ENCODE data around the gene NEO1. TPM values are rescaled to one million over a fixed set of nuclear protein-coding genes. Genes with fewer than 3 reads are reported as not detected.

The NEO1 gene
- total RNA-seq, 1 donor, result 60.5 TPM

GRCh38 chr15:73244333-73244732 is 192.1 kb downstream of the NEO1 start:
- TF ChIP-seq CTCF (IDR thresholded peaks at IDR 0.05; ENCODE audit: insufficient read depth, low read depth, low read length), result peak; percentile 23
- H3K4me3 ChIP-seq (ENCODE audit: low read depth, low read length), result no peak overlapping the region
- DNase-seq (ENCODE audit: low read depth), result no peak

- no peak for DNase-seq (ENCODE audit: low read depth)
- H3K4me3 ChIP-seq (ENCODE audit: low read depth, low read length), result no peak overlapping the region
- TF ChIP-seq CTCF (IDR thresholded peaks at IDR 0.05; ENCODE audit: insufficient read depth, low read depth, low read length), result no peak
These were observed 194.2 kb downstream of the NEO1 start for GRCh38 chr15:73246439-73246838.

- no peak for TF ChIP-seq CTCF (IDR thresholded peaks at IDR 0.05; ENCODE audit: insufficient read depth, low read depth, low read length)
- no peak for DNase-seq (ENCODE audit: low read depth)
These were observed 194.6 kb downstream of the NEO1 start for GRCh38 chr15:73246898-73247297.

GRCh38 chr15:73247331-73247730 is 195.1 kb downstream of the NEO1 start:
- no peak overlapping the region for H3K4me3 ChIP-seq (ENCODE audit: low read depth, low read length)
- no peak for DNase-seq (ENCODE audit: low read depth)
- TF ChIP-seq CTCF (IDR thresholded peaks at IDR 0.05; ENCODE audit: insufficient read depth, low read depth, low read length), result no peak

More at GRCh38 chr15:73246898-73247297, 194.6 kb downstream of the NEO1 start:
- H3K4me3 ChIP-seq (ENCODE audit: low read depth, low read length), result no peak overlapping the region

- TF ChIP-seq CTCF (IDR thresholded peaks at IDR 0.05; ENCODE audit: insufficient read depth, low read depth, low read length), result no peak
- no peak for DNase-seq (ENCODE audit: low read depth)
- H3K4me3 ChIP-seq (ENCODE audit: low read depth, low read length), result no peak overlapping the region
These were observed 197.2 kb downstream of the NEO1 start for GRCh38 chr15:73249499-73249898.

- no peak for DNase-seq (ENCODE audit: low read depth)
- no peak for TF ChIP-seq CTCF (IDR thresholded peaks at IDR 0.05; ENCODE audit: insufficient read depth, low read depth, low read length)
- H3K4me3 ChIP-seq (ENCODE audit: low read depth, low read length), result no peak overlapping the region
These were observed 202.3 kb downstream of the NEO1 start for GRCh38 chr15:73254598-73254997.
